Stomach (tissue), 9 donors: Measurements from ENCODE around the gene MYO18B. TPM values are rescaled to one million over a fixed set of nuclear protein-coding genes. Genes with fewer than 3 reads are reported as not detected.

Source experiments
- DNase-seq, 2 donors: peaks; one replicate each; pipeline versions ENCODE4 v3.0.0 to v3.0.0-alpha.2; 2013 to 2019
- H3K27ac ChIP-seq, 5 donors: fragments of 200-600 bp in 4 of 5; sonication (generic) in 4 of 5; one replicate each; pipeline ENCODE4 v1.5.1; 2013 to 2019; ENCODE audit warnings: mild to moderate bottlenecking in 1 of 5, moderate library complexity in 1 of 5
- H3K27me3 ChIP-seq, 3 donors: fragments of 200-600 bp; sonication (generic); one replicate each; pipeline ENCODE4 v1.5.1; 2017 to 2019; ENCODE audit warnings: mixed run types in 1 of 3
- H3K36me3 ChIP-seq, 4 donors: fragments of 200-600 bp; sonication (generic); 1 replicate in 3 of 4; 2 replicates in 1 of 4; pipeline ENCODE4 v1.5.1; 2016 to 2019
- H3K4me1 ChIP-seq, 4 donors: fragments of 200-600 bp; sonication (generic); one replicate each; pipeline ENCODE4 v1.5.1; 2016 to 2019
- H3K4me3 ChIP-seq, 4 donors: fragments of 200-600 bp; sonication (generic) in 3 of 4; one replicate each; pipeline ENCODE4 v1.5.1; 2016 to 2019; ENCODE audit warnings: mild to moderate bottlenecking in 1 of 4
- H3K9me3 ChIP-seq, 4 donors: fragments of 200-600 bp; sonication (generic); one replicate each; pipeline ENCODE4 v1.5.1; 2016 to 2019
- CTCF ChIP-seq, 7 experiments: fragments of 450-650 bp in 4 of 7; fragments of 200-600 bp in 3 of 7; sonication (generic) in 3 of 7; IDR thresholded peaks; one replicate each; pipeline ENCODE4 v1.5.1; 2016 to 2019; ENCODE audit warnings: antibody characterized with exemption in 7 of 7, control low read depth in 2 of 7, mild to moderate bottlenecking in 1 of 7
- EP300 ChIP-seq: sonication (generic); formaldehyde crosslinking; IDR thresholded peaks from one replicate; pipeline ENCODE4 v1.6.1; 2017; ENCODE audit warnings: antibody characterized with exemption
- POLR2A ChIP-seq, 4 donors: fragments of 450-650 bp; IDR thresholded peaks; one replicate each; pipeline ENCODE4 v1.6.1; 2016; ENCODE audit warnings: antibody characterized with exemption in 4 of 4, control low read depth in 2 of 4, mild to moderate bottlenecking in 1 of 4, moderate library complexity in 1 of 4
- POLR2AphosphoS5 ChIP-seq, 3 donors: sonication (generic); formaldehyde crosslinking; IDR thresholded peaks; one replicate each; pipeline ENCODE4 v1.6.1; 2016; ENCODE audit warnings: antibody characterized with exemption in 3 of 3
- WGBS, 5 donors: extraction: QIAGEN DNeasy Blood & Tissue Kit in 3 of 5; methylation state at CpG; one replicate each; pipeline versions ENCODE4 v1.1.5 to v1.1.7; 2013 to 2018; 5-methylcytosine and 5-hydroxymethylcytosine counted together
- intact Hi-C: fragments of 100-400 bp; cut with DNase I; formaldehyde crosslinking; loops from one replicate; pipeline ENCODE4 v1.15.1; 2023; ENCODE audit warnings: low total_unique reads
- polyA plus RNA-seq, 3 donors: library from polyadenylated mRNA; stranded (reverse); fragments of 200-250 nt; gene quantifications; one replicate each; pipeline ENCODE4 v1.2.3, GENCODE V29; 2013
- total RNA-seq, 5 donors: library from RNA; depleted of rRNA; stranded (reverse); fragments of >200 nt; gene quantifications; one replicate each; pipeline versions ENCODE4 v1.1.0 to v1.2.3, GENCODE V29; 2014 to 2016
- donor health status: healthy with polysubstance abuse.
- donor health status: Bipolar disorder and iron deficiency.
- donor health status: healthy.

The MYO18B gene
- total and polyA plus RNA-seq, 8 donors: 0.31 to 7.6 (median 0.92) TPM; not detected in 1

GRCh38 chr22:25780673-25781072 lies 38.7 kb downstream of the MYO18B start:
- WGBS, 5 donors: 12 to 45% (median 29%) methylated on average over 11 of the region's 11 CpGs
- H3K9me3 ChIP-seq: no peaks in the 10 kb centered on the region
- H3K36me3 ChIP-seq: no peaks in the 10 kb centered on the region
- no peak overlapping the region for H3K27ac ChIP-seq
- H3K4me1 ChIP-seq: no peaks in the 10 kb centered on the region
- H3K27me3 ChIP-seq: peaks cover 0 to 25% (median 10%) of the 10 kb centered on the region in 3 donors
- TF ChIP-seq POLR2AphosphoS5 (IDR thresholded peaks at IDR 0.05): peak in 1 of 3 donors; percentile 46
- no peak for TF ChIP-seq EP300
- no peak overlapping the region for H3K4me3 ChIP-seq
- intact Hi-C loops: no loop called here
- DNase-seq: peak in 1 of 2 donors; percentile 75

- 83 to 90% (median 86%) methylated on average over 8 of the region's 8 CpGs for WGBS, 5 donors
- Histone ChIP-seq H3K36me3 (no peaks in the 10 kb centered on the region), H3K4me3 (no peak overlapping the region), H3K9me3 (no peaks in the 10 kb centered on the region), H3K27me3 (peaks cover 0 to 25% (median 10%) of the 10 kb centered on the region in 3 donors), H3K27ac (no peak overlapping the region), H3K4me1 (no peaks in the 10 kb centered on the region)
- DNase-seq: no peak
- no peak for TF ChIP-seq EP300
- intact Hi-C loops: no loop called here
These were observed 39.8 kb downstream of the MYO18B start for GRCh38 chr22:25781801-25782200.

DNA sequence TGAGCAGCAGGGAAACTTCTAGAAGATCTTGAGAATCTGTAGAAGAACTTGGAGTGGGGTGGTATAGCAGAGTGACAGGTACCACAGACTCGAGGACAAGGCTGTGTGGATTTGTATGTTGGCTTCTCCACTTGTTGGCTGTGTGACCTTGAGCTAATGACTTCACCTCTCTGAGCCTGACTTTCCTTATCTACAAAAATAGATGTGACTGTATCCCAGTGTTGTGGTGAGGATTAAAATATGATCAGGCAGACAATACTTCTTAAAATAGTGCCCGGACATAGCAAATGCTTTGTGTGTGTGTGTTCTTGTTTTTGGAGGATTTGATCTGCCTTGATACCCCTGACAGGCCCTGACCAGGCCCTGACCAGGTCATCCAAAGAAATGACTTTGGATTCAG lies 40.8 kb downstream of the MYO18B start:
- H3K9me3 ChIP-seq: no peaks in the 10 kb centered on the region

GRCh38 chr22:25783856-25784255 lies 41.9 kb downstream of the MYO18B start:
- 68 to 73% (median 69%) methylated on average over 3 of the region's 3 CpGs for WGBS, 5 donors
- Histone ChIP-seq H3K9me3 (no peaks in the 10 kb centered on the region), H3K27me3 (peaks cover 0 to 25% (median 8%) of the 10 kb centered on the region in 3 donors), H3K4me1 (no peaks in the 10 kb centered on the region), H3K4me3 (no peak overlapping the region), H3K36me3 (no peaks in the 10 kb centered on the region), H3K27ac (no peak overlapping the region)
- intact Hi-C loops: no loop called here
- TF ChIP-seq POLR2AphosphoS5 (IDR thresholded peaks at IDR 0.05) (no peak), EP300 (no peak), CTCF (IDR thresholded peaks at IDR 0.05) (no peak), POLR2A (IDR thresholded peaks at IDR 0.05) (no peak)
- DNase-seq: no peak

More for the DNA sequence above, 40.8 kb downstream of the MYO18B start:
- no peak overlapping the region for H3K27ac ChIP-seq
- peaks cover 0 to 25% (median 8%) of the 10 kb centered on the region in 3 donors for H3K27me3 ChIP-seq
- intact Hi-C loops: no loop called here
- no peak for DNase-seq
- 64 to 83% (median 74%) methylated on average over 2 of the region's 2 CpGs for WGBS, 5 donors
- TF ChIP-seq CTCF (IDR thresholded peaks at IDR 0.05) (no peak), POLR2AphosphoS5 (IDR thresholded peaks at IDR 0.05) (no peak), EP300 (no peak), POLR2A (IDR thresholded peaks at IDR 0.05) (no peak)
- H3K4me1 ChIP-seq: no peaks in the 10 kb centered on the region
- no peak overlapping the region for H3K4me3 ChIP-seq
- H3K36me3 ChIP-seq: no peaks in the 10 kb centered on the region

GRCh38 chr22:25786165-25786564 lies 44.2 kb downstream of the MYO18B start:
- Histone ChIP-seq H3K27ac (no peak overlapping the region), H3K36me3 (no peaks in the 10 kb centered on the region), H3K4me3 (no peak overlapping the region), H3K9me3 (no peaks in the 10 kb centered on the region), H3K4me1 (no peaks in the 10 kb centered on the region), H3K27me3 (peaks cover 0 to 17% (median 8%) of the 10 kb centered on the region in 3 donors)
- TF ChIP-seq CTCF (IDR thresholded peaks at IDR 0.05) (no peak), POLR2A (IDR thresholded peaks at IDR 0.05) (no peak), POLR2AphosphoS5 (IDR thresholded peaks at IDR 0.05) (no peak), EP300 (no peak)
- 88 to 96% (median 93%) methylated on average over 1 of the region's 1 CpG for WGBS, 5 donors
- intact Hi-C loops: no loop called here
- DNase-seq: no peak
